Measurements from ENCODE around the gene LAMA2.

The LAMA2 gene

DNA sequence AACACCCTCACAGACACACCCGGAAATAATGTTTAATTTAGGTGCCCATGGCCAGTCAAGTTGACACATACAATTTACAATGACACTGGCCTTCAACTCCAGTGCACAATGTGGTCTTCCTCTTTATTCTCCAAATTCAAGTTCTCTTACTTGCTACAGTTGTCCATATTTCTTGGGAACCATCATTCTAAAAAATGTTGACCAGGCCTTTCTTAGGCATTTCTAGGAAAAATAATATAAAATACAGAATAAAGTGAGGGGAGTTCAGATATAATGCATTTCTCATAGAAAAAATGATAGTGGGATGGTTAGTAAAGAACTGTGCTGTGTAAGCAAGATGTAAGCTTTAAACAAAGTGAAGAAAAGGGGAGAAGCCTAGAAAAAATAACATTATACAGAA is 528.2 kb downstream of the LAMA2 start:
- no peaks in the 10 kb centered on the region for H3K27me3 ChIP-seq (replicated peaks)
- H3K27ac ChIP-seq, result no peak overlapping the region
- in situ Hi-C loops (cut with HindIII; ENCODE audit: low pct_ligation_motif_present, low sequenced_read_pairs), result no loop called here
- TF ChIP-seq, protein P1, sequence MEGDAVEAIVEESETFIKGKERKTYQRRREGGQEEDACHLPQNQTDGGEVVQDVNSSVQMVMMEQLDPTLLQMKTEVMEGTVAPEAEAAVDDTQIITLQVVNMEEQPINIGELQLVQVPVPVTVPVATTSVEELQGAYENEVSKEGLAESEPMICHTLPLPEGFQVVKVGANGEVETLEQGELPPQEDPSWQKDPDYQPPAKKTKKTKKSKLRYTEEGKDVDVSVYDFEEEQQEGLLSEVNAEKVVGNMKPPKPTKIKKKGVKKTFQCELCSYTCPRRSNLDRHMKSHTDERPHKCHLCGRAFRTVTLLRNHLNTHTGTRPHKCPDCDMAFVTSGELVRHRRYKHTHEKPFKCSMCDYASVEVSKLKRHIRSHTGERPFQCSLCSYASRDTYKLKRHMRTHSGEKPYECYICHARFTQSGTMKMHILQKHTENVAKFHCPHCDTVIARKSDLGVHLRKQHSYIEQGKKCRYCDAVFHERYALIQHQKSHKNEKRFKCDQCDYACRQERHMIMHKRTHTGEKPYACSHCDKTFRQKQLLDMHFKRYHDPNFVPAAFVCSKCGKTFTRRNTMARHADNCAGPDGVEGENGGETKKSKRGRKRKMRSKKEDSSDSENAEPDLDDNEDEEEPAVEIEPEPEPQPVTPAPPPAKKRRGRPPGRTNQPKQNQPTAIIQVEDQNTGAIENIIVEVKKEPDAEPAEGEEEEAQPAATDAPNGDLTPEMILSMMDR (IDR thresholded peaks at IDR 0.05; ENCODE audit: low read depth, low read length, missing control alignments), result no peak
- H3K4me3 ChIP-seq (ENCODE audit: low read depth, low read length), result no peak overlapping the region
- H3K36me3 ChIP-seq (replicated peaks), result no peaks in the 10 kb centered on the region
- no peak for DNase-seq

DNA sequence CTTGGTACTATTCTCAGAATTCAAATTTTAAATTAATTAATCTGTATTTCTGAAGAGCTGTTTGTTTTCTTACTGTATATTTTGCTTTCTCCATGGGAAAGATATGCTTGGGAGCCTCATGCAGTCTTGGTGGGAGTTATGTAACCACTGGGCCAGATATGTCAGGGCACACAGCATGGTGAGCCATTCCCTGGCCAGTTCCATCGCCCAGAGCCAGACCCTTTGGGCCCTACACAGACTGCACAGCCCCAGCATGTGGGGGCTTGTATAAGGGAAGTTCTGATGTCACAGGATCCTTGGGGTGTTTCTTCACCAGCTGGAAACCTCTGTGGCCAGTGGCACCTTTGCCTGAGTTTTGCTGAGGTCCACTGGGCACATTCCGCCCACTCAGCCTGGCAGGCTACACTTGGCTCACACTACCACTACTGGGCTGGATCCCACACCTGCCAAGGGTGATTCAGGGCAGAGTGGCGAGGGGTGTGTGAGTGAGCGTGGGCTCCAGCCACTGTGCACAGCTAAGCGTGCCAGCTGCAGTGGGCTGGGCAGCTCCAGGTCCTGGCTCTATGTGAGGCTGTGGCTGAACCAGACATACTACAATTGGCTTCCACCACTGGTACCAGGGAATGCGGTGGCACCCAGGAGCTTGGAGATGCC is 533.5 kb downstream of the LAMA2 start:
- Histone ChIP-seq H3K36me3 (replicated peaks) (no peaks in the 10 kb centered on the region), H3K27me3 (replicated peaks) (no peaks in the 10 kb centered on the region), H3K27ac (no peak overlapping the region), H3K4me3 (ENCODE audit: low read depth, low read length) (no peak overlapping the region)
- TF ChIP-seq, protein P1 (IDR thresholded peaks at IDR 0.05; ENCODE audit: low read depth, low read length, missing control alignments), result no peak
- in situ Hi-C loops (cut with HindIII; ENCODE audit: low pct_ligation_motif_present, low sequenced_read_pairs), result no loop called here
- DNase-seq, result no peak

DNA sequence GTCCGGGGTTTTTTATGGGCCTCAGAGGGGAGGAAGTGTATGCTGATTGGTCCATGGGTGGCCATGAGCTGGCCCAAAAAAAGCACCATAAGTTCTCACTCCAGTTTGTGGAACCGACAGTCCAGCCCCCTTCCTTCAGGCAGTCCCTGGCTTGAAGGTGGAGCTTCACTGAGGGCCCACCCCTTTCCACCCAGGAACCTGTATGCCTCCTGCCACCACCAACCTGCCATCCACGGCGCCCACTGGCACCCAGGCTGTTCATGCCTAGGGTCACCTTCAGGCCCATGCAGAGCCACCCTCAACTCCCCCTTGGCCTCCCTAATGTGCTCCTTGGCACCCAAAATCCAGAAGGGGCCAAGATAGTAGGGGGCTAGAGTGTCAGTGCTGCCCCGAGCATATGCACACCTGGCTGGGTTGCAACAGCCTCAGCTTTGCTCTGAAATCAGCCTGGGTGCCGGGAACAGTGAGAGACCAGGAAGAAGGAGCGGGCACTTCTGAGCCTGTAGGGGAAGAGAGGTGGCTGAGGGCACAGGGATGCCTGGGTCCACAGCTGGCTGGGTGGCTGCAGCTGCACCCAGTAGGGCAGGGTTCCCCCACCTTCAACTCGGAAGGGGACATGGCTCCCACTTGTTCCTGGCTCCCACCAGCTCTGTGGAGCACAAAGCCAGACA is 534.6 kb downstream of the LAMA2 start:
- Histone ChIP-seq H3K27me3 (replicated peaks) (no peaks in the 10 kb centered on the region), H3K27ac (no peak overlapping the region), H3K36me3 (replicated peaks) (no peaks in the 10 kb centered on the region), H3K4me3 (ENCODE audit: low read depth, low read length) (no peak overlapping the region)
- TF ChIP-seq, protein P1 (IDR thresholded peaks at IDR 0.05; ENCODE audit: low read depth, low read length, missing control alignments), result no peak
- in situ Hi-C loops (cut with HindIII; ENCODE audit: low pct_ligation_motif_present, low sequenced_read_pairs), result no loop called here
- DNase-seq, result no peak

DNA sequence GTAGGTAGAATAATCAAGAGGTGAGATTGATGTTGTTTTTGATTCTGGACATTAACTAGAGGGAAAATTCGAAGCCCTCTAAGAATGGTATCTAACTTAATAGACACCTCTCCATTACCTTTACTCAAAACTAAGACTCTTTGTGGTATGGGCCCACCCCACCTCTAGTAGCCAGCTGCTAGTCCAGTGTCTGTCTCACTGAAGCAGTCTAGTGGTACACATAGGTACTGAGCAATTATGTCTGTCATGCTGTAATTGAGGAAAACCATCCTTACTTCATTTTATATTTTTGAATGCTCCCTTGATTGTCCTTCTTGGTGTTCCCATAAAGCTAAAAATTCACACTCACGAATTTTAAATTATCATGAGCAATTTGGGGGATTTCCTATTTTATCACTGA is 536.4 kb downstream of the LAMA2 start:
- DNase-seq, result no peak
- TF ChIP-seq, protein P1 (IDR thresholded peaks at IDR 0.05; ENCODE audit: low read depth, low read length, missing control alignments), result no peak
- Histone ChIP-seq H3K27ac (no peak overlapping the region), H3K4me3 (ENCODE audit: low read depth, low read length) (no peak overlapping the region), H3K36me3 (replicated peaks) (no peaks in the 10 kb centered on the region), H3K27me3 (replicated peaks) (no peaks in the 10 kb centered on the region)
- in situ Hi-C loops (cut with HindIII; ENCODE audit: low pct_ligation_motif_present, low sequenced_read_pairs), result no loop called here

DNA sequence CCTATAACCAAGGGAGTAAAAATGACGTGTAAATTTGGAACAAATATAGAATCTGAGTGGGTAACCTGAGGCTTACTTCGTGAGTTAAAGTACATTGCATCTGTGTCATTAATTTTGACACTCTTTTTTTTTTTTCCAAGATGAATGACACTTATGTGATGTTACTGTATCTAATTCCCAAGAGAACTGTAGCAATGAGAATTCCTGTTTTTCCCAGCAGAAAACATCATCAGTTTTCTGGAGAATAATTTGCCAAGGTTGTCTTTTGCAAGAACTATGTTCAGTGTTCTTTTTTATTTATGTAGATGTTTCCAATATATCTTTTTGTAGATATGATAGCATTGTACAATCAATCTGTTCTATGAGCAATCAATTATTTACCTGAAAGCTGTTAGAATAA is 543.4 kb downstream of the LAMA2 start:
- TF ChIP-seq, protein P1 (IDR thresholded peaks at IDR 0.05; ENCODE audit: low read depth, low read length, missing control alignments), result no peak
- in situ Hi-C loops (cut with HindIII; ENCODE audit: low pct_ligation_motif_present, low sequenced_read_pairs), result no loop called here

More for the DNA sequence above, 543.4 kb downstream of the LAMA2 start:
- Histone ChIP-seq H3K4me3 (ENCODE audit: low read depth, low read length) (no peak overlapping the region), H3K27me3 (replicated peaks) (no peaks in the 10 kb centered on the region), H3K27ac (no peak overlapping the region), H3K36me3 (replicated peaks) (no peaks in the 10 kb centered on the region)
- DNase-seq, result no peak
